ENCODE measurements around the gene DGKG.

DGKG gene

GRCh38 chr3:186356152-186356551, 5.9 kb downstream of the DGKG start:
- DNase-seq (ENCODE audit: low spot score) (no peak), ATAC-seq (ENCODE audit: low read depth) (no peak)
- Histone ChIP-seq H3K27me3 (ENCODE audit: insufficient read depth, poor library complexity, severe bottlenecking) (peaks cover 15% of the 10 kb centered on the region), H3K4me3 (ENCODE audit: severe bottlenecking) (no peak overlapping the region), H3K36me3 (ENCODE audit: low read depth) (no peaks in the 10 kb centered on the region), H3K4me1 (ENCODE audit: insufficient read depth, poor library complexity, severe bottlenecking) (no peaks in the 10 kb centered on the region), H3K27ac (ENCODE audit: poor library complexity, severe bottlenecking) (no peak overlapping the region), H3K9me3 (ENCODE audit: severe bottlenecking) (no peaks in the 10 kb centered on the region)
- TF ChIP-seq CTCF (IDR thresholded peaks at IDR 0.05; ENCODE audit: poor library complexity, severe bottlenecking), result no peak

GRCh38 chr3:186354100-186354499, 7.9 kb downstream of the DGKG start:
- no peak for TF ChIP-seq CTCF (IDR thresholded peaks at IDR 0.05; ENCODE audit: poor library complexity, severe bottlenecking)
- Histone ChIP-seq H3K9me3 (ENCODE audit: severe bottlenecking) (no peaks in the 10 kb centered on the region), H3K27me3 (ENCODE audit: insufficient read depth, poor library complexity, severe bottlenecking) (no peaks in the 10 kb centered on the region), H3K4me1 (ENCODE audit: insufficient read depth, poor library complexity, severe bottlenecking) (no peaks in the 10 kb centered on the region), H3K36me3 (ENCODE audit: low read depth) (no peaks in the 10 kb centered on the region), H3K4me3 (ENCODE audit: severe bottlenecking) (no peak overlapping the region), H3K27ac (ENCODE audit: poor library complexity, severe bottlenecking) (no peak overlapping the region)
- no peak for ATAC-seq (ENCODE audit: low read depth)
- DNase-seq (ENCODE audit: low spot score), result no peak

- DNase-seq (ENCODE audit: low spot score) (no peak), ATAC-seq (ENCODE audit: low read depth) (no peak)
- no peaks in the 10 kb centered on the region for H3K9me3 ChIP-seq (ENCODE audit: severe bottlenecking)
Measured at GRCh38 chr3:186352369-186352768, 9.7 kb downstream of the DGKG start.

GRCh38 chr3:186342197-186342596, 19.8 kb downstream of the DGKG start:
- no peaks in the 10 kb centered on the region for H3K27me3 ChIP-seq (ENCODE audit: insufficient read depth, poor library complexity, severe bottlenecking)
- H3K36me3 ChIP-seq (ENCODE audit: low read depth), result no peaks in the 10 kb centered on the region
- H3K4me3 ChIP-seq (ENCODE audit: severe bottlenecking), result no peak overlapping the region
- ATAC-seq (ENCODE audit: low read depth) (no peak), DNase-seq (ENCODE audit: low spot score) (no peak)
- no peak for TF ChIP-seq CTCF (IDR thresholded peaks at IDR 0.05; ENCODE audit: poor library complexity, severe bottlenecking)
- H3K27ac ChIP-seq (ENCODE audit: poor library complexity, severe bottlenecking), result no peak overlapping the region
- H3K9me3 ChIP-seq (ENCODE audit: severe bottlenecking), result no peaks in the 10 kb centered on the region
- H3K4me1 ChIP-seq (ENCODE audit: insufficient read depth, poor library complexity, severe bottlenecking), result no peaks in the 10 kb centered on the region

More at GRCh38 chr3:186352369-186352768, 9.7 kb downstream of the DGKG start:
- Histone ChIP-seq H3K27me3 (ENCODE audit: insufficient read depth, poor library complexity, severe bottlenecking) (no peaks in the 10 kb centered on the region), H3K4me1 (ENCODE audit: insufficient read depth, poor library complexity, severe bottlenecking) (no peaks in the 10 kb centered on the region), H3K27ac (ENCODE audit: poor library complexity, severe bottlenecking) (no peak overlapping the region), H3K36me3 (ENCODE audit: low read depth) (no peaks in the 10 kb centered on the region), H3K4me3 (ENCODE audit: severe bottlenecking) (no peak overlapping the region)
- no peak for TF ChIP-seq CTCF (IDR thresholded peaks at IDR 0.05; ENCODE audit: poor library complexity, severe bottlenecking)

GRCh38 chr3:186340204-186340603, 21.8 kb downstream of the DGKG start:
- ATAC-seq (ENCODE audit: low read depth), result 0 out of 3 replicates have a peak, but pooled peaks have one; percentile 44
- Histone ChIP-seq H3K36me3 (ENCODE audit: low read depth) (no peaks in the 10 kb centered on the region), H3K27ac (ENCODE audit: poor library complexity, severe bottlenecking) (no peak overlapping the region), H3K27me3 (ENCODE audit: insufficient read depth, poor library complexity, severe bottlenecking) (no peaks in the 10 kb centered on the region), H3K9me3 (ENCODE audit: severe bottlenecking) (no peaks in the 10 kb centered on the region), H3K4me1 (ENCODE audit: insufficient read depth, poor library complexity, severe bottlenecking) (no peaks in the 10 kb centered on the region), H3K4me3 (ENCODE audit: severe bottlenecking) (no peak overlapping the region)
- no peak for DNase-seq (ENCODE audit: low spot score)
- TF ChIP-seq CTCF (IDR thresholded peaks at IDR 0.05; ENCODE audit: poor library complexity, severe bottlenecking), result no peak

Measured in RWPE2 (cell line).